Neural cell (in vitro differentiated cells): ENCODE measurements around the gene PGAP6. TPM values are rescaled to one million over a fixed set of nuclear protein-coding genes. Genes with fewer than 3 reads are reported as not detected.
"Not testable (repeated sequence)": the region's sequence is repeated elsewhere in the genome, so short reads cannot be mapped to it uniquely, and the experiment has no call there.

Source experiments
- H2AFZ ChIP-seq: fragments of 200-600, 300-800 bp; sonication (generic), shearing (Covaris generic); 2 replicates; pipeline ENCODE4 v1.6.0; 2014; ENCODE audit warnings: low read depth, mild to moderate bottlenecking, antibody characterized with exemption, low read length, moderate library complexity
- H3F3A ChIP-seq: fragments of 200-600 bp; shearing (Covaris generic); 2 replicates; pipeline ENCODE4 v1.6.1; 2016; ENCODE audit warnings: mild to moderate bottlenecking, moderate library complexity, mixed read lengths, antibody characterized with exemption, low read length; ENCODE audit not compliant: insufficient read depth, poor library complexity, severe bottlenecking
- H3K27ac ChIP-seq: fragments of 200-600, 300-800 bp; sonication (generic), shearing (Covaris generic); 2 replicates; pipeline ENCODE4 v1.5.1; 2014; ENCODE audit warnings: mild to moderate bottlenecking, low read length, moderate library complexity
- H3K27me3 ChIP-seq: fragments of 300-800, 200-600 bp; sonication (generic), shearing (Covaris generic); 2 replicates; pipeline ENCODE4 v1.6.0; 2014; ENCODE audit warnings: mild to moderate bottlenecking, low read depth, low read length, moderate library complexity; ENCODE audit not compliant: insufficient read depth
- H3K36me3 ChIP-seq: fragments of 300-800, 200-600 bp; sonication (generic), shearing (Covaris generic); 2 replicates; pipeline ENCODE4 v1.5.1; 2014; ENCODE audit warnings: mild to moderate bottlenecking, antibody characterized with exemption, low read length, moderate library complexity; ENCODE audit not compliant: insufficient read depth
- H3K4me2 ChIP-seq: fragments of 300-800, 200-600 bp; sonication (generic), shearing (Covaris generic); 2 replicates; pipeline ENCODE4 v1.6.0; 2014; ENCODE audit warnings: mild to moderate bottlenecking, low read length
- H3K4me3 ChIP-seq: fragments of 300-800, 200-600 bp; sonication (generic), shearing (Covaris generic); 2 replicates; pipeline ENCODE4 v1.5.1; 2014; ENCODE audit warnings: mild to moderate bottlenecking, low read length, moderate library complexity
- H3K79me2 ChIP-seq: fragments of 200-600 bp; shearing (Covaris generic); replicated peaks from 2 replicates; pipeline ENCODE4 v1.6.0; 2014; ENCODE audit warnings: mild to moderate bottlenecking, low read length, moderate library complexity; ENCODE audit not compliant: insufficient read depth
- H3K9ac ChIP-seq: fragments of 300-800, 200-600 bp; sonication (generic), shearing (Covaris generic); 2 replicates; pipeline ENCODE4 v1.6.1; 2016; ENCODE audit warnings: mild to moderate bottlenecking, low read length, mixed read lengths
- H3K9me2 ChIP-seq: fragments of 200-600 bp; shearing (Covaris generic); 2 replicates; pipeline ENCODE4 v1.6.1; 2016; ENCODE audit warnings: mild to moderate bottlenecking, low read length, mixed read lengths; ENCODE audit not compliant: insufficient read depth
- H3K9me3 ChIP-seq: fragments of 200-600, 300-800 bp; sonication (generic), shearing (Covaris generic); 2 replicates; pipeline ENCODE4 v1.6.1; 2016; ENCODE audit warnings: mild to moderate bottlenecking, mixed run types, low read length, moderate library complexity, mixed read lengths
- H4K20me1 ChIP-seq: fragments of 200-600 bp; shearing (Covaris generic); 2 replicates; pipeline ENCODE4 v1.6.1; 2016; ENCODE audit warnings: mild to moderate bottlenecking, mixed run types; ENCODE audit not compliant: insufficient read depth
- EP300 ChIP-seq: fragments of 450-650 bp; conservative IDR thresholded peaks from 2 replicates; pipeline ENCODE4 v1.6.1; 2014; ENCODE audit warnings: antibody characterized with exemption, mild to moderate bottlenecking, moderate library complexity; ENCODE audit not compliant: poor library complexity, severe bottlenecking
- EZH2 ChIP-seq: fragments of 200-600, 300-800 bp; shearing (Covaris generic), sonication (generic); IDR thresholded peaks from 2 replicates; pipeline ENCODE4 v1.6.1; 2014; ENCODE audit warnings: antibody characterized with exemption, low read length, borderline replicate concordance, mild to moderate bottlenecking; ENCODE audit not compliant: insufficient read depth, poor library complexity, severe bottlenecking
- MXI1 ChIP-seq: fragments of 450-650 bp; conservative IDR thresholded peaks from 2 replicates; pipeline ENCODE4 v1.6.1; 2014; ENCODE audit warnings: antibody characterized with exemption, mild to moderate bottlenecking; ENCODE audit not compliant: poor library complexity, severe bottlenecking
- POLR2AphosphoS5 ChIP-seq: IDR thresholded peaks from 2 replicates; pipeline ENCODE4 v1.6.1; 2012
- RAD21 ChIP-seq: fragments of 450-650 bp; conservative IDR thresholded peaks from 2 replicates; pipeline ENCODE4 v1.6.1; 2014; ENCODE audit warnings: antibody characterized with exemption, mild to moderate bottlenecking, moderate library complexity
- SMC3 ChIP-seq: fragments of 450-650 bp; conservative IDR thresholded peaks from 2 replicates; pipeline ENCODE4 v1.6.1; 2014; ENCODE audit warnings: antibody characterized with exemption, mild to moderate bottlenecking, moderate library complexity; ENCODE audit not compliant: poor library complexity
- TAF1 ChIP-seq: IDR thresholded peaks from 2 replicates; pipeline ENCODE4 v1.6.1; 2012; ENCODE audit warnings: low read depth
- polyA plus RNA-seq: library from polyadenylated mRNA; depleted of rRNA; stranded (reverse); fragments of >200 nt; gene quantifications from 2 replicates; pipeline ENCODE4 v1.2.3, GENCODE V29; 2014
- TF ChIP-seq, protein P1 (sequence below): fragments of 450-650 bp; IDR thresholded peaks from 2 replicates; pipeline ENCODE4 v1.5.1; 2014; ENCODE audit warnings: antibody characterized with exemption, mild to moderate bottlenecking, moderate library complexity; ENCODE audit not compliant: poor library complexity, severe bottlenecking
- TF ChIP-seq, protein P2 (sequence below): IDR thresholded peaks from 2 replicates; pipeline ENCODE4 v1.6.1; 2012; ENCODE audit warnings: borderline replicate concordance

Gene PGAP6
- polyA plus RNA-seq, 1 donor from 2014 or later = 47.3 TPM

DNA sequence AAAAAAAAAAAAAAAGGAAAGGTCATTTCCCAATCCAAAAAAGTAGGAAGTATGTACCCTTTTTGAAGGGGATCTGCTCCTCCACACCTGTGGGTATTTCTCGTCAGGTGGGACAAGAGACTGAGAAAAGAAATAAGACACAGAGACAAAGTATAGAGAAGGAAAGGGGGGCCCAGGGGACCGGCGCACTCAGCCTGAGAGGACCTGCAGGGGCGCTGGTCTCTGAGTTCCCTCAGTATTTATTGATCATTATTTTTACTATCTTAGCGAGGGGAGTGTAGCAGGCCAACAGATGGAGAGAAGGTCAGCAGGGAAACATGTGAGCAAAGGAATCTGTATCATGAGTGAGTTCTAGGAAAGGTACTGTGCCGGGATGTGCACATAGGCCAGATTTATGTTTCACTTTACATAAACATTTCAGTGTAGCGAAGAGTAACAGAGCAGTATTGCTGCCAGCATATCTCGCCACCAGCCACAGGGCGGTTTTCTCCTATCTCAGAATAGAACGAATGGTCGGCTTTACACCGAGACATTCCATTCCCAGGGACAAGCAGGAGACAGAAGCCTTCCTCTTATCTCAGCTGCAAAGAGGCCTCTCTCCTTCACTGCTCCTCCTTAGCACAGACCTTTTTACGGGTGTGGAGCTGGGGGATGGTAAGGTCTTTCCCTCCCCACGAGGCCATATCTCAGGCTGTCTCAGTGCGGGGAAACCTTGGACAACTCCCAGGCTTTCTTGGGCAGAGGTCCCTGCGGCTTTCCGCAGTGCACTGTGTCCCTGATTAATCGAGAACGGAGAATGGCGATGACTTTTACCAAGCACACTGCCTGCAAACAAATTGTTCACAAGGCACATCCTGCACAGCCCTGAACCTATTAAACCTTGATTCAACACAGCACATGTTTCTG is 6.2 kb upstream of the PGAP6 start:
- not testable (repeated sequence) for H3K79me2 ChIP-seq, H3K9me2 ChIP-seq, H3K36me3 ChIP-seq, H3K9me3 ChIP-seq, H4K20me1 ChIP-seq, H3K27me3 ChIP-seq, H3K4me3 ChIP-seq, H3K27ac ChIP-seq, H3K9ac ChIP-seq, H3K4me2 ChIP-seq, H3F3A ChIP-seq, H2AFZ ChIP-seq
- TF ChIP-seq, protein P1, sequence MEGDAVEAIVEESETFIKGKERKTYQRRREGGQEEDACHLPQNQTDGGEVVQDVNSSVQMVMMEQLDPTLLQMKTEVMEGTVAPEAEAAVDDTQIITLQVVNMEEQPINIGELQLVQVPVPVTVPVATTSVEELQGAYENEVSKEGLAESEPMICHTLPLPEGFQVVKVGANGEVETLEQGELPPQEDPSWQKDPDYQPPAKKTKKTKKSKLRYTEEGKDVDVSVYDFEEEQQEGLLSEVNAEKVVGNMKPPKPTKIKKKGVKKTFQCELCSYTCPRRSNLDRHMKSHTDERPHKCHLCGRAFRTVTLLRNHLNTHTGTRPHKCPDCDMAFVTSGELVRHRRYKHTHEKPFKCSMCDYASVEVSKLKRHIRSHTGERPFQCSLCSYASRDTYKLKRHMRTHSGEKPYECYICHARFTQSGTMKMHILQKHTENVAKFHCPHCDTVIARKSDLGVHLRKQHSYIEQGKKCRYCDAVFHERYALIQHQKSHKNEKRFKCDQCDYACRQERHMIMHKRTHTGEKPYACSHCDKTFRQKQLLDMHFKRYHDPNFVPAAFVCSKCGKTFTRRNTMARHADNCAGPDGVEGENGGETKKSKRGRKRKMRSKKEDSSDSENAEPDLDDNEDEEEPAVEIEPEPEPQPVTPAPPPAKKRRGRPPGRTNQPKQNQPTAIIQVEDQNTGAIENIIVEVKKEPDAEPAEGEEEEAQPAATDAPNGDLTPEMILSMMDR = peak; percentile 26

DNA sequence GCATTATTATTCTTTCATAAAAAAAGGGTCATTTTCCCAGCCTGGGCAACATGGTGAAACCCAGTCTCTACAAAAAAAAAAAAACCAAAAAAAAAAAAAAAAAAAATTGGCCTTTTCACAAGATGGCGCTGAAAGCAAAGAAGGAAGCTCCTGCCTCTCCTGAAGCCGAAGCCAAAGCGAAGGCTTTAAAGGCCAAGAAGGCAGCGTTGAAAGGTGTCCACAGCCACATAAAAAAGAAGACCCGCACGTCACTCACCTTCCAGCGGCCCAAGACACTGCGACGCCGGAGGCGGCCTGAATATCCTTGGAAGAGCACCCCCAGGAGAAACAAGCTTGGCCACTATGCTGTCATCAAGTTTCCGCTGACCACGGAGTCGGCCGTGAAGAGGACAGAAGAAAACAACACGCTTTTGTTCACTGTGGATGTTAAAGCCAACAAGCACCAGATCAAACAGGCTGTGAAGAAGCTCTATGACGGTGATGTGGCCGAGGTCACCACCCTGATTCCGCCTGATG is 4.9 kb upstream of the PGAP6 start:
- Histone ChIP-seq H3K36me3 (no peaks in the 10 kb centered on the region), H2AFZ (no peak overlapping the region), H3K27ac (no peak overlapping the region), H3F3A (no peaks in the 10 kb centered on the region), H3K79me2 (no peaks in the 10 kb centered on the region), H3K9me3 (no peaks in the 10 kb centered on the region), H4K20me1 (no peaks in the 10 kb centered on the region), H3K27me3 (no peaks in the 10 kb centered on the region), H3K4me3 (no peak overlapping the region), H3K9ac (no peak overlapping the region), H3K4me2 (no peak overlapping the region), H3K9me2 (no peaks in the 10 kb centered on the region)
- TF ChIP-seq SMC3 (no peak), RAD21 (peak; percentile 48), TAF1 (no peak)
- TF ChIP-seq, protein P1 = peak; percentile 43

DNA sequence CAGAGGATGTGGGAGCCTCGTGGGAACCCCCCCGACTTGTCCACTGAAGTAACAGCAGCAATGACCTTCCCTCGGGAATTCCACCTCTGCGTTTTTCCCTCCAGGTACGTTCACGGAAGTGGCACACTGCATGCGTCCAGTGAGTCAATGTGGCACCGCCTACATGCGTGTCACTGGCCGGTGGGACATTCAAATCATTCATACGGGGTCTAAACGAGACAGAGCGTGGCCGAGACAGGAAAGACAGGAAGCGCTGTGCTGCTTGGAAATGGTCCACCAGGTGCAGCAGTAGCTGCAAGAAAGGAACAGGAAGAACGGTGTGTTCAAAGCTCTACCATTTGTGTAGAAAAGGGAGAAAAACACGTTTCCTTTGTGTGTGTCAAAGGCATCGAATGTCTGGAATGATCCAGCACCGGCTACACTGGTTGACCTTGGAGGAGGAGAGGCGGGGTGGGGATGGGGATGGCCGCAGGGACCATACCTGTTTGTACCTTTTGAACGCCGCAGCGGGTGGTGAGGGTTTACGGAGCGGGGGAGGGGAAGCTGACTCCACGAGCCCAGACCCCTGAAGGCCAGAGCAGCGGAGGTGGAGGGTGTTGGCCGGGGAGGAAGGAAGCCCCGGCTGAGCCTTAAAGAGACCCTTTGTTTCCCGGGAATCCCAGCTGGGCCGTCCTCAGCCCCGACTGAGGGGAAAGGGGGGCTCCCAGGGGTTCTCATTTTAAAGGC is 1.7 kb upstream of the PGAP6 start:
- Histone ChIP-seq H3K79me2 (peaks cover 6% of the 10 kb centered on the region), H3K27me3 (no peaks in the 10 kb centered on the region), H3K27ac (peak overlapping the region; percentile 42), H3K9me2 (no peaks in the 10 kb centered on the region), H2AFZ (peak overlapping the region; percentile 21), H3K4me3 (peak overlapping the region; percentile 77), H4K20me1 (peaks cover 4% of the 10 kb centered on the region), H3K4me2 (peak overlapping the region; percentile 51), H3K36me3 (no peaks in the 10 kb centered on the region), H3F3A (no peaks in the 10 kb centered on the region), H3K9ac (peak overlapping the region; percentile 69), H3K9me3 (no peaks in the 10 kb centered on the region)
- TF ChIP-seq, protein P1 = peak; percentile 44
- TF ChIP-seq MXI1 (peak; percentile 66), EP300 (no peak), POLR2AphosphoS5 (peak; percentile 59), EZH2 (no peak), RAD21 (peak; percentile 33), TAF1 (no peak), SMC3 (peak; percentile 19)
- TF ChIP-seq, protein P2, sequence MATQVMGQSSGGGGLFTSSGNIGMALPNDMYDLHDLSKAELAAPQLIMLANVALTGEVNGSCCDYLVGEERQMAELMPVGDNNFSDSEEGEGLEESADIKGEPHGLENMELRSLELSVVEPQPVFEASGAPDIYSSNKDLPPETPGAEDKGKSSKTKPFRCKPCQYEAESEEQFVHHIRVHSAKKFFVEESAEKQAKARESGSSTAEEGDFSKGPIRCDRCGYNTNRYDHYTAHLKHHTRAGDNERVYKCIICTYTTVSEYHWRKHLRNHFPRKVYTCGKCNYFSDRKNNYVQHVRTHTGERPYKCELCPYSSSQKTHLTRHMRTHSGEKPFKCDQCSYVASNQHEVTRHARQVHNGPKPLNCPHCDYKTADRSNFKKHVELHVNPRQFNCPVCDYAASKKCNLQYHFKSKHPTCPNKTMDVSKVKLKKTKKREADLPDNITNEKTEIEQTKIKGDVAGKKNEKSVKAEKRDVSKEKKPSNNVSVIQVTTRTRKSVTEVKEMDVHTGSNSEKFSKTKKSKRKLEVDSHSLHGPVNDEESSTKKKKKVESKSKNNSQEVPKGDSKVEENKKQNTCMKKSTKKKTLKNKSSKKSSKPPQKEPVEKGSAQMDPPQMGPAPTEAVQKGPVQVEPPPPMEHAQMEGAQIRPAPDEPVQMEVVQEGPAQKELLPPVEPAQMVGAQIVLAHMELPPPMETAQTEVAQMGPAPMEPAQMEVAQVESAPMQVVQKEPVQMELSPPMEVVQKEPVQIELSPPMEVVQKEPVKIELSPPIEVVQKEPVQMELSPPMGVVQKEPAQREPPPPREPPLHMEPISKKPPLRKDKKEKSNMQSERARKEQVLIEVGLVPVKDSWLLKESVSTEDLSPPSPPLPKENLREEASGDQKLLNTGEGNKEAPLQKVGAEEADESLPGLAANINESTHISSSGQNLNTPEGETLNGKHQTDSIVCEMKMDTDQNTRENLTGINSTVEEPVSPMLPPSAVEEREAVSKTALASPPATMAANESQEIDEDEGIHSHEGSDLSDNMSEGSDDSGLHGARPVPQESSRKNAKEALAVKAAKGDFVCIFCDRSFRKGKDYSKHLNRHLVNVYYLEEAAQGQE = peak; percentile 51
